Prostate gland (tissue), 2 donors: Measurements from ENCODE around the gene POLR2B.

ENCODE experiments used
- POLR2AphosphoS5 ChIP-seq: sonication (generic); formaldehyde crosslinking; IDR thresholded peaks from one replicate; pipeline ENCODE4 v1.6.1; 2017; ENCODE audit warnings: antibody characterized with exemption
- TF ChIP-seq, protein P1 (sequence below), 4 experiments: fragments of 200-600 bp in 2 of 4; fragments of 450-650 bp in 2 of 4; sonication (generic) in 2 of 4; IDR thresholded peaks; 1 replicate in 3 of 4; 2 replicates in 1 of 4; pipeline ENCODE4 v1.5.1; 2016 to 2019; ENCODE audit warnings: antibody characterized with exemption in 4 of 4, mild to moderate bottlenecking in 2 of 4, moderate library complexity in 2 of 4

DNA sequence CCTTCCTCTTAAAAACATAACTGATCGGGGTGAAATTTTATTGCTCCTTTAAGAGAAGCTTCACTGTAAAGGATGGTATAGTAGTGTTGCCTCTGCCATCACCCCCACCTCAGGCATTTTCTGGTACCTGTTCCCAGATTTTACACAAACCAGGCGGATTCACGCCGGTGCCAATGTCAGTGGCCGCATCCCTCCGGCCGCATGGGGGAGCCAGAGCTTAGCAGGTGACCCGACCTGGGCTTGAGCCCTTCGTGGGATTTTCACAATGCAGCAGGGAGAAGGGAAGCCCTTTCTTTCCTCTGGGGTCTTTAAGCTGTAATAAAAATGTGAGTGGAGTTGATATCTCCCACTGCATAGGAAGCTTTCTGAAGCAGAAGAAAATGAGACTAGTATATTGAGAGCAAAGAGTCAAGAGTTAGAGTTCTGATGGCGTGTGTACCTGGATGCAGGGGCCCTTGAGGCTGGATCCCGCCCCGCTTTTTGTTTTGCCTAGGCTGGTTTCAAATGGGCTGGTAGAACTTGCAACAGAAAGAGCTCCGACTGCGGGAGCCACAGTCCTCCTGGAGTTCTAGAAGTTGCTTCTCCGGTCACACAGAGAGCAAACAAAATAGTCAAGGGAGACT, 59.4 kb downstream of the POLR2B start:
- TF ChIP-seq, protein P1, sequence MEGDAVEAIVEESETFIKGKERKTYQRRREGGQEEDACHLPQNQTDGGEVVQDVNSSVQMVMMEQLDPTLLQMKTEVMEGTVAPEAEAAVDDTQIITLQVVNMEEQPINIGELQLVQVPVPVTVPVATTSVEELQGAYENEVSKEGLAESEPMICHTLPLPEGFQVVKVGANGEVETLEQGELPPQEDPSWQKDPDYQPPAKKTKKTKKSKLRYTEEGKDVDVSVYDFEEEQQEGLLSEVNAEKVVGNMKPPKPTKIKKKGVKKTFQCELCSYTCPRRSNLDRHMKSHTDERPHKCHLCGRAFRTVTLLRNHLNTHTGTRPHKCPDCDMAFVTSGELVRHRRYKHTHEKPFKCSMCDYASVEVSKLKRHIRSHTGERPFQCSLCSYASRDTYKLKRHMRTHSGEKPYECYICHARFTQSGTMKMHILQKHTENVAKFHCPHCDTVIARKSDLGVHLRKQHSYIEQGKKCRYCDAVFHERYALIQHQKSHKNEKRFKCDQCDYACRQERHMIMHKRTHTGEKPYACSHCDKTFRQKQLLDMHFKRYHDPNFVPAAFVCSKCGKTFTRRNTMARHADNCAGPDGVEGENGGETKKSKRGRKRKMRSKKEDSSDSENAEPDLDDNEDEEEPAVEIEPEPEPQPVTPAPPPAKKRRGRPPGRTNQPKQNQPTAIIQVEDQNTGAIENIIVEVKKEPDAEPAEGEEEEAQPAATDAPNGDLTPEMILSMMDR (IDR thresholded peaks at IDR 0.05), result peak; percentile 33 to 72 (median 62)
- no peak for TF ChIP-seq POLR2AphosphoS5
